Endothelial cell of umbilical vein (primary cell): ENCODE measurements around the gene GGA3. TPM values are rescaled to one million over a fixed set of nuclear protein-coding genes. Genes with fewer than 3 reads are reported as not detected.

ENCODE experiments used
- BruUV-seq: library from RNA; stranded (reverse); fragments of 400-500 nt; replicated peaks from 2 replicates; lab custom pipeline; 2021; lab: Mats Ljungman, UMichigan
- CTCF ChIA-PET: fragments of 300-600, 350-600 bp; sonication (Branson Sonifier 250); formaldehyde crosslinking; loops from one replicate; lab custom pipeline; 2021; ENCODE audit warnings: antibody characterized with exemption, inconsistent platforms; lab: Charles Lee
- POLR2A ChIA-PET: fragments of 300-600, 350-600 bp; sonication (Branson Sonifier 250); formaldehyde crosslinking; loops from one replicate; lab custom pipeline; 2021; ENCODE audit warnings: antibody characterized with exemption, inconsistent platforms; lab: Charles Lee
- DNase-seq: peaks from one replicate; pipeline ENCODE4 v3.0.0-alpha.2; 2011; ENCODE audit warnings: low read depth, low spot score
- FAIRE-seq: peaks from 2 replicates; lab custom pipeline; 2011; peaks lifted over from hg19 to GRCh38; lab: Jason Lieb, UNC
- H2AFZ ChIP-seq: 2 replicates; pipeline ENCODE4 v1.6.0; 2012; ENCODE audit warnings: low read depth, low read length, control low read depth, inconsistent platforms
- H3K27ac ChIP-seq: 2 replicates; pipeline ENCODE4 v1.5.1; 2011; ENCODE audit warnings: low read depth, mild to moderate bottlenecking, control low read depth, low read length, moderate library complexity; ENCODE audit not compliant: insufficient read depth
- H3K27me3 ChIP-seq, 2 experiments: 2 replicates each; pipeline versions ENCODE4 v1.6.0 to v1.6.1; 2011; ENCODE audit warnings: low read length in 2 of 2, mixed read lengths in 1 of 2; ENCODE audit not compliant: control insufficient read depth in 2 of 2, insufficient read depth in 2 of 2
- H3K36me3 ChIP-seq, 2 experiments: 2 replicates in 1 of 2; 3 replicates in 1 of 2; pipeline ENCODE4 v1.5.1; 2011; ENCODE audit warnings: low read length in 2 of 2, mild to moderate bottlenecking in 1 of 2, moderate library complexity in 1 of 2; ENCODE audit not compliant: control insufficient read depth in 2 of 2, insufficient read depth in 2 of 2; ENCODE audit errors: extremely low read depth in 1 of 2
- H3K4me1 ChIP-seq: 3 replicates; pipeline ENCODE4 v1.5.1; 2011; ENCODE audit warnings: mild to moderate bottlenecking, low read length; ENCODE audit not compliant: control insufficient read depth, insufficient read depth; ENCODE audit errors: extremely low read depth
- H3K4me2 ChIP-seq: 2 replicates; pipeline ENCODE4 v1.6.1; 2011; ENCODE audit warnings: low read length, control low read depth, mixed read lengths; ENCODE audit not compliant: insufficient read depth
- H3K4me3 ChIP-seq, 3 experiments: fragments of 200-600 bp in 1 of 3; sonication (generic), shearing (Covaris generic) in 1 of 3; replicated peaks in 1 of 3; 2 replicates each; pipeline ENCODE4 v1.5.1; 2011 to 2016; ENCODE audit warnings: control low read depth in 3 of 3, low read length in 3 of 3, mild to moderate bottlenecking in 2 of 3, inconsistent platforms in 1 of 3, low read depth in 1 of 3, moderate library complexity in 1 of 3; ENCODE audit not compliant: insufficient read depth in 1 of 3
- H3K79me2 ChIP-seq: 2 replicates; pipeline ENCODE4 v1.6.0; 2012; ENCODE audit warnings: low read length, inconsistent platforms; ENCODE audit not compliant: control insufficient read depth, insufficient read depth
- H3K9ac ChIP-seq: replicated peaks from 2 replicates; pipeline ENCODE3; 2011; ENCODE audit warnings: low read length, control low read depth; ENCODE audit not compliant: insufficient read depth; ENCODE audit errors: extremely low read depth
- H3K9me1 ChIP-seq: replicated peaks from 3 replicates; pipeline ENCODE4 v1.6.0; 2011; ENCODE audit warnings: mild to moderate bottlenecking, low read length; ENCODE audit not compliant: control insufficient read depth, insufficient read depth; ENCODE audit errors: extremely low read depth
- H3K9me3 ChIP-seq: replicated peaks from 2 replicates; pipeline ENCODE4 v1.5.1; 2012; ENCODE audit warnings: low read length, inconsistent platforms; ENCODE audit not compliant: control insufficient read depth, insufficient read depth
- H4K20me1 ChIP-seq: replicated peaks from 2 replicates; pipeline ENCODE3; 2011; ENCODE audit warnings: mild to moderate bottlenecking, low read length; ENCODE audit not compliant: control insufficient read depth, insufficient read depth; ENCODE audit errors: extremely low read depth
- CTCF ChIP-seq, 2 donors: IDR thresholded peaks; 1 replicate in 1 of 2; 2 replicates in 1 of 2; pipeline ENCODE4 v1.5.1; 2011; ENCODE audit warnings: low read length in 2 of 2, mild to moderate bottlenecking in 2 of 2, moderate library complexity in 2 of 2, control low read depth in 1 of 2, inconsistent platforms in 1 of 2, low read depth in 1 of 2; ENCODE audit not compliant: insufficient read depth in 1 of 2; ENCODE audit errors: extremely low read depth in 1 of 2
- EZH2 ChIP-seq: IDR thresholded peaks from 2 replicates; pipeline ENCODE4 v1.6.1; 2012; ENCODE audit warnings: borderline replicate concordance, low read depth, mild to moderate bottlenecking, moderate library complexity, low read length, inconsistent platforms; ENCODE audit not compliant: severe bottlenecking
- GATA2 ChIP-seq: IDR thresholded peaks from 2 replicates; pipeline ENCODE4 v1.7.0; 2011; ENCODE audit warnings: low read depth, mild to moderate bottlenecking, moderate library complexity, mixed read lengths, low read length; ENCODE audit not compliant: insufficient read length, insufficient read depth
- MAX ChIP-seq: IDR thresholded peaks from 2 replicates; pipeline ENCODE4 v1.6.1; 2011; ENCODE audit not compliant: insufficient read depth, insufficient read length
- MYC ChIP-seq: IDR thresholded peaks from one replicate; pipeline ENCODE4 v1.6.1; 2011; ENCODE audit warnings: mild to moderate bottlenecking, low read depth, low read length
- POLR2A ChIP-seq: IDR thresholded peaks from 2 replicates; pipeline ENCODE4 v1.6.1; 2012; ENCODE audit warnings: low read depth, mild to moderate bottlenecking, control low read depth, low read length
- POLR2AphosphoS5 ChIP-seq: IDR thresholded peaks from 2 replicates; pipeline ENCODE4 v1.6.1; 2012; ENCODE audit warnings: low read depth, mild to moderate bottlenecking, control low read depth, low read length, moderate library complexity; ENCODE audit not compliant: insufficient read depth
- dilution Hi-C: fragments of 300-500 bp; cut with MboI; formaldehyde crosslinking; loops from one replicate; pipeline ENCODE4 v1.15.0; 2019; ENCODE audit warnings: low sequenced_read_pairs; ENCODE audit not compliant: extremely low pct_ligation_motif_present
- intact Hi-C: fragments of 100-400 bp; cut with micrococcal nuclease; formaldehyde crosslinking; loops from one replicate; pipeline ENCODE4 v1.10.0; 2022
- polyA plus RNA-seq, 4 experiments: library from polyadenylated mRNA; depleted of rRNA in 3 of 4; stranded (reverse) in 3 of 4; unstranded in 1 of 4; fragments of >200 nt; gene quantifications; 2 replicates each; pipeline versions ENCODE4 v1.2.1 to v1.2.3, GENCODE V29; 2011 to 2012; ENCODE audit warnings: missing spikeins in 1 of 4
- total RNA-seq: library from RNA; stranded (reverse); gene quantifications from 2 replicates; pipeline ENCODE4 v1.2.3, GENCODE V29; 2021

Gene GGA3
- total and polyA plus RNA-seq, 2 donors (not counting 3 experiments of a cell fraction or from before 2014, with no cell fraction given) = 41.2 to 62.9 TPM

GRCh38 chr17:75263055-75263454, 1.6 kb upstream of the GGA3 start:
- Histone ChIP-seq H3K79me2 (peaks cover 45% of the 10 kb centered on the region), H3K36me3 (peaks cover 3 to 13% of the 10 kb centered on the region in 2 experiments), H3K9ac (no peak overlapping the region), H4K20me1 (no peaks in the 10 kb centered on the region), H3K4me1 (peaks cover 42% of the 10 kb centered on the region), H3K9me3 (no peaks in the 10 kb centered on the region), H3K4me2 (no peak overlapping the region), H3K27me3 (no peaks in the 10 kb centered on the region), H3K27ac (no peak overlapping the region), H3K9me1 (no peaks in the 10 kb centered on the region), H3K4me3 (no peak overlapping the region), H2AFZ (no peak overlapping the region)
- BruUV-seq = no TSS peak
- DNase-seq (no peak), FAIRE-seq (no peak)
- CTCF ChIA-PET = interaction anchor here (3.1 to 4.5 kb wide), 3 partner anchors 8 to 149 kb away, joined by 17 to 80 read pairs (median 21); partner anchors contain the start of gene MIF4GD
- dilution Hi-C loops (no loop called here), intact Hi-C loops (no loop called here)
- POLR2A ChIA-PET = interaction anchor here (3.2 kb wide), 1 partner anchor 7 kb away, joined by 23 read pairs; the partner anchor contains the start of gene MIF4GD
- no peak for TF ChIP-seq MYC
- TF ChIP-seq POLR2AphosphoS5 = no peak
- TF ChIP-seq GATA2 = no peak
- TF ChIP-seq MAX = no peak
- TF ChIP-seq POLR2A = no peak
- TF ChIP-seq EZH2 = no peak
- TF ChIP-seq CTCF (IDR thresholded peaks at IDR 0.05; ENCODE audit: extremely low read depth in 1 of 2, insufficient read depth in 1 of 2, low read depth in 1 of 2, low read length in 2 of 2) = no peak
